Natural killer cell (primary cell): ENCODE measurements around the gene HMCN1. TPM values are rescaled to one million over a fixed set of nuclear protein-coding genes. Genes with fewer than 3 reads are reported as not detected.

Experiments used
- ATAC-seq, 3 donors: fragments of 150-1000 bp in 2 of 3; fragments of 200-7000 bp in 1 of 3; cut with Tn5 transposase; 1 replicate in 1 of 3; 2 replicates in 2 of 3; pipeline ENCODE4 v1.10.0; 2021; ENCODE audit warnings: mild to moderate bottlenecking in 2 of 3, moderate library complexity in 2 of 3
- DNase-seq, 2 donors: peaks; one replicate each; pipeline versions ENCODE4 v3.0.0 to v3.0.0-alpha.2; 2013 to 2021; ENCODE audit warnings: mixed read lengths in 1 of 2
- H3K27ac ChIP-seq: one replicate; pipeline ENCODE4 v1.5.1; 2013; ENCODE audit warnings: mild to moderate bottlenecking, low read length
- H3K27me3 ChIP-seq: one replicate; pipeline ENCODE4 v1.6.1; 2013; ENCODE audit warnings: low read length; ENCODE audit not compliant: control insufficient read depth, insufficient read depth
- H3K36me3 ChIP-seq: one replicate; pipeline ENCODE4 v1.6.1; 2013; ENCODE audit warnings: low read length; ENCODE audit not compliant: control insufficient read depth, insufficient read depth
- H3K4me1 ChIP-seq: one replicate; pipeline ENCODE4 v1.6.1; 2013; ENCODE audit warnings: low read length; ENCODE audit not compliant: control insufficient read depth, insufficient read depth
- H3K4me3 ChIP-seq: one replicate; pipeline ENCODE4 v1.5.1; 2013; ENCODE audit warnings: low read length
- H3K9me3 ChIP-seq: one replicate; pipeline ENCODE4 v1.6.1; 2013; ENCODE audit warnings: low read length; ENCODE audit not compliant: control insufficient read depth, insufficient read depth
- H3K27ac Mint-ChIP-seq, 2 donors: one replicate each; pipeline ENCODE4 v1.8.0; 2022; ENCODE audit warnings: mild to moderate bottlenecking in 2 of 2, mixed read lengths in 2 of 2, moderate library complexity in 1 of 2
- H3K27me3 Mint-ChIP-seq, 2 donors: one replicate each; pipeline ENCODE4 v1.8.0; 2022; ENCODE audit warnings: low read depth in 2 of 2, mixed read lengths in 2 of 2
- H3K36me3 Mint-ChIP-seq: one replicate; pipeline ENCODE4 v1.8.0; 2022; ENCODE audit warnings: mixed read lengths
- H3K4me1 Mint-ChIP-seq, 2 donors: one replicate each; pipeline ENCODE4 v1.8.0; 2022; ENCODE audit warnings: mixed read lengths in 2 of 2
- H3K4me3 Mint-ChIP-seq: one replicate; pipeline ENCODE4 v1.8.0; 2022; ENCODE audit warnings: mild to moderate bottlenecking, moderate library complexity, mixed read lengths
- H3K9me3 Mint-ChIP-seq, 2 donors: one replicate each; pipeline ENCODE4 v1.8.0; 2022; ENCODE audit warnings: mixed read lengths in 2 of 2
- CTCF ChIP-seq: fragments of 200-600 bp; IDR thresholded peaks from one replicate; pipeline ENCODE4 v1.8.0; 2022; ENCODE audit warnings: antibody characterized with exemption
- WGBS: methylation state at CpG from one replicate; pipeline ENCODE4 v1.1.7; 2013; ENCODE audit warnings: missing lambda C conversion rate; ENCODE audit not compliant: insufficient coverage; 5-methylcytosine and 5-hydroxymethylcytosine counted together
- intact Hi-C: fragments of 100-400 bp; cut with micrococcal nuclease; formaldehyde crosslinking; loops from one replicate; pipeline ENCODE4 v1.14.2; 2022
- total RNA-seq, 4 donors: library from RNA; stranded (reverse); fragments of 120-200 nt in 1 of 4; gene quantifications; one replicate each; pipeline versions ENCODE4 v1.2.3 to v1.2.4, GENCODE V29; 2013 to 2022

Gene HMCN1
- total RNA-seq, 3 donors from 2014 or later (not counting 1 experiment from before 2014, with no cell fraction given), result 0.02 to 0.45 (median 0.39) TPM

GRCh38 chr1:185804608-185805007 lies 70.4 kb downstream of the HMCN1 start:
- no peak for DNase-seq
- Histone ChIP-seq H3K27me3 (peaks cover 8% of the 10 kb centered on the region), H3K4me3 (no peak overlapping the region), H3K36me3 (no peaks in the 10 kb centered on the region), H3K4me1 (no peaks in the 10 kb centered on the region), H3K27ac (no peak overlapping the region), H3K9me3 (peaks cover 4% of the 10 kb centered on the region)
- peaks cover 2 to 14% of the 10 kb centered on the region in 2 donors for H3K27me3 Mint-ChIP-seq
- H3K36me3 Mint-ChIP-seq, result no peaks in the 10 kb centered on the region
- ATAC-seq, result no peak
- no peaks in the 10 kb centered on the region for H3K4me1 Mint-ChIP-seq
- peaks cover 0 to 3% of the 10 kb centered on the region in 2 donors for H3K9me3 Mint-ChIP-seq
- 17% methylated on average over 2 of the region's 3 CpGs for WGBS
- H3K4me3 Mint-ChIP-seq, result no peak overlapping the region
- no peak overlapping the region for H3K27ac Mint-ChIP-seq
- TF ChIP-seq CTCF, result no peak
- intact Hi-C loops, result no loop called here

- peaks cover 7% of the 10 kb centered on the region for H3K27me3 ChIP-seq
- ATAC-seq (no peak), DNase-seq (no peak)
- TF ChIP-seq CTCF, result no peak
- no peaks in the 10 kb centered on the region for H3K9me3 ChIP-seq
- H3K27ac ChIP-seq, result no peak overlapping the region
- peaks cover 0 to 14% of the 10 kb centered on the region in 2 donors for H3K27me3 Mint-ChIP-seq
- no peaks in the 10 kb centered on the region for H3K4me1 Mint-ChIP-seq
- no peaks in the 10 kb centered on the region for H3K36me3 ChIP-seq
- H3K36me3 Mint-ChIP-seq, result no peaks in the 10 kb centered on the region
- H3K9me3 Mint-ChIP-seq, result peaks cover 0 to 2% of the 10 kb centered on the region in 2 donors
- no peak overlapping the region for H3K4me3 ChIP-seq
- intact Hi-C loops, result no loop called here
- no peaks in the 10 kb centered on the region for H3K4me1 ChIP-seq
- no peak overlapping the region for H3K4me3 Mint-ChIP-seq
- no peak overlapping the region for H3K27ac Mint-ChIP-seq
Observed at GRCh38 chr1:185807275-185807674, 73.1 kb downstream of the HMCN1 start.

GRCh38 chr1:185808631-185809030 lies 74.4 kb downstream of the HMCN1 start:
- Histone ChIP-seq H3K27ac (no peak overlapping the region), H3K4me1 (no peaks in the 10 kb centered on the region), H3K9me3 (no peaks in the 10 kb centered on the region), H3K36me3 (no peaks in the 10 kb centered on the region), H3K27me3 (peaks cover 7% of the 10 kb centered on the region), H3K4me3 (no peak overlapping the region)
- no peak for TF ChIP-seq CTCF
- no peak for DNase-seq
- intact Hi-C loops, result no loop called here
- H3K27ac Mint-ChIP-seq, result no peak overlapping the region
- H3K4me1 Mint-ChIP-seq, result no peaks in the 10 kb centered on the region
- H3K27me3 Mint-ChIP-seq, result peaks cover 0 to 14% of the 10 kb centered on the region in 2 donors
- ATAC-seq, result no peak
- WGBS, result no CpG with 5 or more reads among the region's 1 CpG
- H3K9me3 Mint-ChIP-seq, result peaks cover 0 to 2% of the 10 kb centered on the region in 2 donors
- H3K4me3 Mint-ChIP-seq, result no peak overlapping the region
- no peaks in the 10 kb centered on the region for H3K36me3 Mint-ChIP-seq

- Mint-ChIP-seq H3K4me1 (no peaks in the 10 kb centered on the region), H3K27me3 (no peaks in the 10 kb centered on the region), H3K4me3 (no peak overlapping the region), H3K36me3 (no peaks in the 10 kb centered on the region), H3K27ac (no peak overlapping the region), H3K9me3 (no peaks in the 10 kb centered on the region)
- peaks cover 5% of the 10 kb centered on the region for H3K27me3 ChIP-seq
- WGBS, result 70% methylated on average over 3 of the region's 3 CpGs
- ATAC-seq (no peak), DNase-seq (no peak)
- H3K9me3 ChIP-seq, result no peaks in the 10 kb centered on the region
- intact Hi-C loops, result no loop called here
- no peak overlapping the region for H3K4me3 ChIP-seq
- no peak overlapping the region for H3K27ac ChIP-seq
- H3K4me1 ChIP-seq, result no peaks in the 10 kb centered on the region
- H3K36me3 ChIP-seq, result no peaks in the 10 kb centered on the region
- TF ChIP-seq CTCF, result no peak
Observed at GRCh38 chr1:185811073-185811709, 77.0 kb downstream of the HMCN1 start.
